Measurements from ENCODE around the gene ATG2A. TPM values are rescaled to one million over a fixed set of nuclear protein-coding genes. Genes with fewer than 3 reads are reported as not detected.

ATG2A gene
- total and polyA plus RNA-seq, 2 of the 8 experiments (the other 6 are each of a cell fraction or from before 2014, with no cell fraction given), result 12.1 to 22.1 TPM

DNA sequence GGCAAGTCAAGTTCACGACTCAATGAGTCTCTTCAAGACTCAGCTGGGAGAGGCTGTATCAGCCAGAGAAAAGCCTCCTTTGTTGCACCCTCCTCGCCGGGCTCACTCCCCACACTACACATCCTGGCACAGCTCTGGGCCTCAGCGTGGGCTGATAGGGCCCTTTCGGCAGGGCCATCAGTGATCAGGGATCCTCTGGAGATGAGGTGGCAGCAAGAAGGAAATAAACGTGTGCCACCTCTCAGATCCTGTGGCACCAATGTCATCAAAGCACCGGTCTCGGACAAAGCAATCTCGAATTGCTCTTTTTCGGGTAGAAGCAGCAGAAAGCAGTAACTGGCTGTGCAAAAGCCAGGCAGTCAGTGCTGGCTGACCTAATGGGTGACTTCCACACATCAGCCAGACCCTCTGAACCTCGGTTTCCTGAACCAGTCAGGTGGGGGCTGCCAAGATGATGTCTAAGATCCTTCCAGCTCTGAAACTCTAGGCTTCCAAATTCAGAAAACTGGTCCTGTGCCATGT, 40.7 kb downstream of the ATG2A start:
- no peak overlapping the region for H2BK120ac ChIP-seq (replicated peaks; ENCODE audit: low read depth, low read length)
- no peak overlapping the region for H2BK15ac ChIP-seq (ENCODE audit: low read length)
- H2BK12ac ChIP-seq (ENCODE audit: low read depth, low read length), result no peak overlapping the region
- no peaks in the 10 kb centered on the region for H3K9me3 ChIP-seq (ENCODE audit: insufficient read depth in 2 of 2, low read depth in 1 of 2, low read length in 1 of 2)
- TF ChIP-seq CREB1 (IDR thresholded peaks at IDR 0.05) (no peak), TAF1 (IDR thresholded peaks at IDR 0.05; ENCODE audit: low read depth, low read length) (no peak), RBBP5 (IDR thresholded peaks at IDR 0.05; ENCODE audit: borderline replicate concordance, low read depth, low read length) (no peak), BCL11A (IDR thresholded peaks at IDR 0.05; ENCODE audit: low read depth in 2 of 2, low read length in 2 of 2) (no peak), JUND (IDR thresholded peaks at IDR 0.05; ENCODE audit: low read length) (no peak)
- TF ChIP-seq, protein P1, sequence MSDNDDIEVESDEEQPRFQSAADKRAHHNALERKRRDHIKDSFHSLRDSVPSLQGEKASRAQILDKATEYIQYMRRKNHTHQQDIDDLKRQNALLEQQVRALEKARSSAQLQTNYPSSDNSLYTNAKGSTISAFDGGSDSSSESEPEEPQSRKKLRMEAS (IDR thresholded peaks at IDR 0.05), result no peak
- POLR2A ChIA-PET (ENCODE audit: partially characterized antibody), result interaction anchor here (1.1 to 24.6 kb wide), 3 partner anchors 12 to 140 kb away, joined by 3 to 408 read pairs (median 65); no protein-coding TSS in a partner anchor
- H3K27me3 ChIP-seq (replicated peaks in 1 of 4; ENCODE audit: control insufficient read depth in 3 of 4, extremely low read depth in 1 of 4, insufficient read depth in 3 of 4, low read length in 3 of 4), result peaks cover 0 to 6% (median 2%) of the 10 kb centered on the region in 4 experiments; a peak in 3 of 7 replicates
- H2BK20ac ChIP-seq (ENCODE audit: low read length), result no peak overlapping the region
- no peak for DNase-seq (ENCODE audit: low read depth in 1 of 2, low spot score in 2 of 2)
- no peak overlapping the region for H3K4me3 ChIP-seq (ENCODE audit: extremely low read depth in 1 of 4, insufficient read depth in 2 of 4, low read depth in 3 of 4, low read length in 4 of 4)
- CTCF ChIA-PET (ENCODE audit: partially characterized antibody), result interaction anchor here (0.7 to 32.2 kb wide), 3 partner anchors 16 to 39 kb away, joined by 3 to 1058 read pairs (median 118); partner anchors contain the start of gene CDC42BPG
- 88% methylated on average over 11 of the region's 11 CpGs; no CpG with 5 or more reads in 1 of the 2 experiments for WGBS, 2 experiments (ENCODE audit: extremely low coverage in 1 of 2, insufficient coverage in 1 of 2, insufficient read length in 1 of 2, insufficient replicate concordance in 2 of 2, low coverage in 1 of 2, low lambda C conversion rate in 2 of 2, missing lambda C conversion rate in 1 of 2)
- H3K79me1 ChIP-seq (ENCODE audit: low read depth, low read length), result no peaks in the 10 kb centered on the region
- no peaks in the 10 kb centered on the region; a peak in 1 of 8 replicates for H3K36me3 ChIP-seq (ENCODE audit: control insufficient read depth in 2 of 4, insufficient read depth in 4 of 4, low read length in 3 of 4)
- H3K56ac ChIP-seq (replicated peaks; ENCODE audit: insufficient read length, low read depth, low read length), result no peak overlapping the region
- H4K5ac ChIP-seq (ENCODE audit: insufficient read length, low read depth, low read length), result no peak overlapping the region
- H2BK5ac ChIP-seq (ENCODE audit: low read depth, low read length), result no peak overlapping the region
- no peak for FAIRE-seq
- H3K23ac ChIP-seq (ENCODE audit: insufficient read length), result no peak overlapping the region
- H3K23me2 ChIP-seq (ENCODE audit: low read depth, low read length), result peaks cover 16% of the 10 kb centered on the region
- peaks cover 0 to 22% (median 11%) of the 10 kb centered on the region in 4 experiments; a peak in 6 of 7 replicates for H3K4me1 ChIP-seq (replicated peaks in 1 of 4; ENCODE audit: control insufficient read depth in 3 of 4, insufficient read depth in 4 of 4, low read length in 3 of 4)
- no peaks in the 10 kb centered on the region for H4K20me1 ChIP-seq (replicated peaks in 1 of 2; ENCODE audit: control insufficient read depth in 1 of 2, insufficient read depth in 2 of 2, low read length in 2 of 2)
- no peak overlapping the region for H4K91ac ChIP-seq (replicated peaks; ENCODE audit: insufficient read length, low read length)
- H3K79me2 ChIP-seq (ENCODE audit: control insufficient read depth in 1 of 2, insufficient read depth in 2 of 2, low read length in 2 of 2), result no peaks in the 10 kb centered on the region
- no peak overlapping the region for H2AK5ac ChIP-seq (ENCODE audit: low read depth, low read length)
- H3K27ac ChIP-seq (ENCODE audit: low read depth, low read length), result no peak overlapping the region
- H2AFZ ChIP-seq (ENCODE audit: low read length), result no peak overlapping the region
- no peak overlapping the region for H4K8ac ChIP-seq (ENCODE audit: extremely low read depth, insufficient read depth, low read length)
- no peak overlapping the region for H3K14ac ChIP-seq (ENCODE audit: insufficient read length)
- no peak overlapping the region; a peak in 1 of 7 replicates for H3K9ac ChIP-seq (replicated peaks in 1 of 4; ENCODE audit: extremely low read depth in 1 of 4, low read depth in 3 of 4, low read length in 3 of 4)
- H3K4ac ChIP-seq (replicated peaks; ENCODE audit: insufficient read length, low read depth, low read length), result no peak overlapping the region
- H3K18ac ChIP-seq (ENCODE audit: extremely low read depth, low read length), result no peak overlapping the region
- H3K4me2 ChIP-seq (ENCODE audit: insufficient read depth in 1 of 2, low read depth in 2 of 2, low read length in 2 of 2), result peak overlapping the region; percentile 75 to 99; a peak in 1 of 4 replicates
